OCI-LY7 (cell line): Measurements from ENCODE around the gene MGAT2. TPM values are rescaled to one million over a fixed set of nuclear protein-coding genes. Genes with fewer than 3 reads are reported as not detected.

Experiments
- BruUV-seq: library from RNA; stranded (reverse); fragments of 400-500 nt; replicated peaks from 2 replicates; lab custom pipeline; 2021; lab: Mats Ljungman, UMichigan
- CTCF ChIA-PET: fragments of 300-600 bp; sonication (Branson Sonifier 250); formaldehyde crosslinking; loops from one replicate; lab custom pipeline; 2022; ENCODE audit warnings: antibody characterized with exemption; ENCODE audit not compliant: unreplicated experiment; lab: Charles Lee
- POLR2A ChIA-PET: fragments of 300-600 bp; sonication (Branson Sonifier 250); formaldehyde crosslinking; loops from one replicate; lab custom pipeline; 2022; ENCODE audit warnings: antibody characterized with exemption; lab: Charles Lee
- DNase-seq: peaks from one replicate; pipeline ENCODE4 v3.0.0-alpha.2; 2015; ENCODE audit warnings: low spot score
- H2AFZ ChIP-seq: fragments of 200-600 bp; sonication (generic), shearing (Covaris generic); 2 replicates; pipeline ENCODE4 v1.6.1; 2014; ENCODE audit warnings: mild to moderate bottlenecking, antibody characterized with exemption, low read length, moderate library complexity
- H3K27ac ChIP-seq: fragments of 200-600 bp; sonication (generic); 2 replicates; pipeline ENCODE4 v1.5.1; 2014; ENCODE audit warnings: mixed run types, low read depth, mild to moderate bottlenecking, moderate library complexity, low read length, inconsistent platforms; ENCODE audit not compliant: poor library complexity, severe bottlenecking
- H3K36me3 ChIP-seq: fragments of 200-600 bp; sonication (generic); 2 replicates; pipeline ENCODE4 v1.6.1; 2014; ENCODE audit warnings: mild to moderate bottlenecking, antibody characterized with exemption, low read length, moderate library complexity, mixed read lengths; ENCODE audit not compliant: insufficient read depth
- H3K4me1 ChIP-seq: fragments of 200-600 bp; sonication (generic); 2 replicates; pipeline ENCODE4 v1.5.1; 2014; ENCODE audit warnings: mild to moderate bottlenecking, low read length; ENCODE audit not compliant: insufficient read depth, poor library complexity, severe bottlenecking
- H3K4me2 ChIP-seq: fragments of 200-600 bp; sonication (generic); 2 replicates; pipeline ENCODE4 v1.6.1; 2014; ENCODE audit warnings: mild to moderate bottlenecking, low read length
- H3K4me3 ChIP-seq: fragments of 200-600 bp; sonication (generic); 2 replicates; pipeline ENCODE4 v1.5.1; 2014; ENCODE audit warnings: mild to moderate bottlenecking, low read depth, low read length; ENCODE audit not compliant: poor library complexity, severe bottlenecking
- H3K79me2 ChIP-seq: fragments of 200-600 bp; sonication (generic); 2 replicates; pipeline ENCODE4 v1.6.1; 2016; ENCODE audit warnings: low read depth, mild to moderate bottlenecking, low read length, moderate library complexity, mixed read lengths; ENCODE audit not compliant: insufficient read depth
- H3K9me2 ChIP-seq: fragments of 200-600 bp; sonication (generic); 2 replicates; pipeline ENCODE4 v1.6.1; 2016; ENCODE audit warnings: mild to moderate bottlenecking, low read length, mixed read lengths; ENCODE audit not compliant: insufficient read depth
- H3K9me3 ChIP-seq: fragments of 200-600 bp; sonication (generic); 2 replicates; pipeline ENCODE4 v1.6.1; 2014; ENCODE audit warnings: mild to moderate bottlenecking, mixed run types, low read length, mixed read lengths
- H4K20me1 ChIP-seq: fragments of 200-600 bp; sonication (generic); 2 replicates; pipeline ENCODE4 v1.6.1; 2014; ENCODE audit warnings: mild to moderate bottlenecking, antibody characterized with exemption, low read length, moderate library complexity, mixed read lengths; ENCODE audit not compliant: insufficient read depth
- CTCF ChIP-seq: fragments of 200-600 bp; sonication (generic); conservative IDR thresholded peaks from 2 replicates; pipeline ENCODE4 v1.5.1; 2014; ENCODE audit warnings: mild to moderate bottlenecking, antibody characterized with exemption, low read length, moderate library complexity, mixed read lengths
- EZH2phosphoT487 ChIP-seq: fragments of 200-600 bp; sonication (generic); IDR thresholded peaks from 2 replicates; pipeline ENCODE4 v1.6.1; 2018; ENCODE audit warnings: low read depth, borderline replicate concordance, mild to moderate bottlenecking, mixed run types, antibody characterized with exemption, low read length, moderate library complexity, mixed read lengths
- intact Hi-C: fragments of 100-400 bp; cut with micrococcal nuclease; formaldehyde crosslinking; loops from one replicate; pipeline ENCODE4 v1.10.0; 2022; ENCODE audit not compliant: unreplicated experiment
- total RNA-seq, 2 experiments: library from RNA; depleted of rRNA in 1 of 2; stranded (reverse); fragments of >200 nt in 1 of 2; shearing (Covaris generic) in 1 of 2; gene quantifications; 2 replicates each; pipeline ENCODE4 v1.2.3, GENCODE V29; 2014 to 2022

MGAT2 gene
- total RNA-seq, 2 experiments from 2014 or later: 71.7 to 83.5 TPM

GRCh38 chr14:49621114-49621881 is 699 bp downstream of the MGAT2 start:
- DNase-seq: peak; percentile 86
- no peak overlapping the region; the same call in 1 of the 2 replicates for H2AFZ ChIP-seq
- ChIA-PET CTCF (interaction anchor here (0.6 to 1.2 kb wide), 4 partner anchors 13 to 147 kb away, joined by 3 to 6 read pairs (median 4); partner anchors contain the start of gene KLHDC2), POLR2A (interaction anchor here (0.7 to 6.5 kb wide), 14 partner anchors 9 to 241 kb away, joined by 3 to 62 read pairs (median 4); partner anchors contain the start of genes DNAAF2 and LRR1)
- peaks cover 42% of the 10 kb centered on the region for H4K20me1 ChIP-seq
- TF ChIP-seq CTCF (no peak), EZH2phosphoT487 (no peak)
- peak overlapping the region; percentile 88 for H3K4me3 ChIP-seq
- peaks cover 95% of the 10 kb centered on the region for H3K79me2 ChIP-seq
- H3K27ac ChIP-seq: peak overlapping the region; percentile 85
- H3K9me3 ChIP-seq: no peaks in the 10 kb centered on the region
- peaks cover 54% of the 10 kb centered on the region for H3K4me1 ChIP-seq
- no TSS peak for BruUV-seq
- H3K9me2 ChIP-seq: no peaks in the 10 kb centered on the region
- peaks cover 81% of the 10 kb centered on the region for H3K36me3 ChIP-seq
- peak overlapping the region; percentile 76 for H3K4me2 ChIP-seq
- intact Hi-C loops: loop anchor here (2.0 to 5.0 kb wide), 2 partner anchors 14 to 351 kb away; partner anchors contain the start of gene DNAAF2

DNA sequence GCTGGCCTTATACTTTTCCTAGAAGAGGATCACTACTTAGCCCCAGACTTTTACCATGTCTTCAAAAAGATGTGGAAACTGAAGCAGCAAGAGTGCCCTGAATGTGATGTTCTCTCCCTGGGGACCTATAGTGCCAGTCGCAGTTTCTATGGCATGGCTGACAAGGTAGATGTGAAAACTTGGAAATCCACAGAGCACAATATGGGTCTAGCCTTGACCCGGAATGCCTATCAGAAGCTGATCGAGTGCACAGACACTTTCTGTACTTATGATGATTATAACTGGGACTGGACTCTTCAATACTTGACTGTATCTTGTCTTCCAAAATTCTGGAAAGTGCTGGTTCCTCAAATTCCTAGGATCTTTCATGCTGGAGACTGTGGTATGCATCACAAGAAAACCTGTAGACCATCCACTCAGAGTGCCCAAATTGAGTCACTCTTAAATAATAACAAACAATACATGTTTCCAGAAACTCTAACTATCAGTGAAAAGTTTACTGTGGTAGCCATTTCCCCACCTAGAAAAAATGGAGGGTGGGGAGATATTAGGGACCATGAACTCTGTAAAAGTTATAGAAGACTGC is 1.5 kb downstream of the MGAT2 start:
- intact Hi-C loops: loop anchor here (5.0 kb wide), 1 partner anchor 350 kb away; no protein-coding TSS in a partner anchor
- peaks cover 38% of the 10 kb centered on the region for H4K20me1 ChIP-seq
- H3K9me3 ChIP-seq: no peaks in the 10 kb centered on the region
- H3K9me2 ChIP-seq: no peaks in the 10 kb centered on the region
- H3K4me3 ChIP-seq: peak overlapping the region; percentile 88
- ChIA-PET POLR2A (interaction anchor here (0.7 to 6.5 kb wide), 5 partner anchors 8 to 28 kb away, joined by 4 to 62 read pairs (median 25); partner anchors contain the start of genes DNAAF2 and LRR1), CTCF (interaction anchor here (1.2 kb wide), 1 partner anchor 12 kb away, joined by 6 read pairs; no protein-coding TSS in a partner anchor)
- TF ChIP-seq EZH2phosphoT487 (no peak), CTCF (no peak)
- BruUV-seq: TSS peak; percentile 77
- H3K36me3 ChIP-seq: peaks cover 81% of the 10 kb centered on the region
- H3K4me2 ChIP-seq: peak overlapping the region; percentile 76
- no peak for DNase-seq
- H3K79me2 ChIP-seq: peaks cover 95% of the 10 kb centered on the region
- H3K4me1 ChIP-seq: peaks cover 52% of the 10 kb centered on the region
- peak overlapping the region; percentile 85 for H3K27ac ChIP-seq
- no peak overlapping the region for H2AFZ ChIP-seq
